GM03348 (cell line): ENCODE data around the gene EIF5A.
"Not testable (repeated sequence)": the region's sequence is repeated elsewhere in the genome, so short reads cannot be mapped to it uniquely, and the experiment has no call there.

ENCODE experiments used
- DNase-seq: peaks from one replicate; pipeline ENCODE4 v3.0.0; 2012; ENCODE audit warnings: low spot score

The EIF5A gene

DNA sequence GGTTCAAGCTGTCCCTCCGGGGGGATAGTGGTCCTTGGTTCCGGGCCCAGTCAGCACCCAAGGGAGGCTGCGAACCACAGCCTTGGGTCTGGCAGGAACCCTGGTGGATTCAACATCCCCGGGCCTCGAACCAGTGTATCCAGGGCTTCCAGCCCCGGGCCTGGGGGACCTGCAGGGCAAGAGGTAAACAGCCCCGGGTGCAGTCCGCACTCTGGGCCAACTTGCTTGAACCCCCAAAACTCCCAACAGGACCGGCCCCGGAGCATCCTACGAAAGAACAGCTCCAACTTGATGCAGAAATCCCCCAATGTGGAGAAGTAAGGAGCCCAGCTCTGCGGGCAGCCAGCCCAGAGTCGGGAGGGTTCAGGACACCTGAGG lies 23.2 kb downstream of the EIF5A start:
- DNase-seq: no peak

GRCh38 chr17:7332111-7332510 lies 24.7 kb downstream of the EIF5A start:
- no peak for DNase-seq

DNA sequence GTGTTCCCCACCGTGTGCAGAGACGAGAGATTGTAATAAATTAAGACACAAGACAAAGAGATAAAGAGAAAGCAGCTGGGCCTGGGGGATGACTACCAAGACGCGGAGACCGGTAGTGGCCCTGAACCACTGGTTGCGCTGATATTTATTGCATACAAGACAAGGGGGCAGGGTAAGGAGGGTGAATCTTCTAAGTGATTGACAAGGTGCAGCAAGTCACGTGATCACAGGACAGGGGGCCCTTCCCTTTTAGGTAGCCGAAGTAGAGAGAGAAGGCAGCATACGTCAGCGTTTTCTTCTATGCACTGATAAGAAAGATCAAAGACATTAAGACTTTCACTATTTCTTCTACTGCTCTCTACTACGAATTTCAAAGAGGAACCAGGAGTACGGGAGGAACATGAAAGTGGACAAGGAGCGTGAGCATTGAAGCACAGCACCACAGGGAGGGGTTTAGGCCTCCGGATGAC lies 25.2 kb downstream of the EIF5A start:
- DNase-seq: not testable (repeated sequence)

DNA sequence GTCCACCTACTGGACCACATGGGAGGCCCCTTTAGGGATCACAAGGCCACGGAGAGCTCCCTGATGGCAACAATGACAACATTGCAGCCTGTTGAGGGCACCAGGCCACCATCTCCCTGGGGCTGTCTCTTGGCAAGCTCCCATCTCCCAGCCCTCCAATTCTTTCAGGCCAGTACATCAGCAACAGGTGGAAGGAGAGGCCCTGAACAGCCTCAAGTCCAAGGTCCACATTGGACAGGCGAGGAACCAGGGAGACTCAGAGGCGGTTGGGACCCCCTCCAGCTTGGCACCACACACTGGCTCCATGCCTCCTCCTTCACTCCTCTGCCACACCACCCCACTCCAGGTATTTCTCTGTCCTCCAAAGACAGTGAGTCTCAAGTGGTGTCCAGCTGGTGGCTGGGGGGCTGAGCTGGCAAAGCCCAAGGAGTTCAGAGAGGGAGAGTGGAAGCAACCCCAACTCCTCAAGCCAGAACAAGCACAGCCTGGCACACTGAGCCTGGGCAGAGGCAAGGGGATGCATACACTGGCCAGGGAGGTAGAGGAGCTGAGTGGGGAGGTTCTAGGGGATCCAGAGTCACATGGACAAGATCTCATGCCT lies 27.6 kb downstream of the EIF5A start:
- no peak for DNase-seq

GRCh38 chr17:7335765-7336164 lies 28.3 kb downstream of the EIF5A start:
- not testable (repeated sequence) for DNase-seq

GRCh38 chr17:7336240-7337175 lies 29.1 kb downstream of the EIF5A start, which contains the start of gene ACAP1:
ACAP1 (plus strand) TSS chr17:7336529; CDS start chr17:7336735, 206 bp downstream.
- DNase-seq: no peak

DNA sequence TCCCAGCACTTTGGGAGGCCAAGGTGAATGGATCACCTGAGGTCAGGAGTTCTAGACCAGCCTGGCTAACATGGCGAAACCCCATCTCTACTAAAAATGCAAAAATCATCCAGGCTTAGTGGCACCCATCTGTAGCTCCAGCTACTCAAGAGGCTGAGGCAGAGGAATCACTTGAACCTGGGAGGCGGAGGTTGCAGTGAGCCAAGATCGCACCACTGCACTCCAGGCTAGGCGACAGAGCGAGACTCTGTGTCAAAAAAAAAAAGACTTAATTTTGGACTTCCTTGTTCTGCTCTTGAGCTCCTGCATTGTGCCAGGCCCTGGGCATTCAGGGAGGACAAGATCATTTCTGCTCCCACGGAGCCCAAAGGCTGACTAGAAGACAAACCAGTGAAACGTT lies 30.2 kb downstream of the EIF5A start:
- not testable (repeated sequence) for DNase-seq

- DNase-seq: no peak
Observed at GRCh38 chr17:7340179-7340578, 32.8 kb downstream of the EIF5A start.

- DNase-seq: no peak
Observed at GRCh38 chr17:7341842-7342241, 34.4 kb downstream of the EIF5A start.

- DNase-seq: no peak
Observed at GRCh38 chr17:7343250-7343649, 35.8 kb downstream of the EIF5A start.

GRCh38 chr17:7346761-7347614 lies 39.6 kb downstream of the EIF5A start:
- DNase-seq: no peak

- no peak for DNase-seq
Observed at GRCh38 chr17:7347630-7348477, 40.4 kb downstream of the EIF5A start.

- DNase-seq: peak; percentile 57
Observed at GRCh38 chr17:7348478-7349242, 41.2 kb downstream of the EIF5A start.

GRCh38 chr17:7351665-7352502 lies 44.5 kb downstream of the EIF5A start, which contains the start of gene KCTD11:
KCTD11 (plus strand) TSS chr17:7352162.
- DNase-seq: peak; percentile 98

- DNase-seq: no peak
Observed at GRCh38 chr17:7352503-7352889, 45.1 kb downstream of the EIF5A start.

DNA sequence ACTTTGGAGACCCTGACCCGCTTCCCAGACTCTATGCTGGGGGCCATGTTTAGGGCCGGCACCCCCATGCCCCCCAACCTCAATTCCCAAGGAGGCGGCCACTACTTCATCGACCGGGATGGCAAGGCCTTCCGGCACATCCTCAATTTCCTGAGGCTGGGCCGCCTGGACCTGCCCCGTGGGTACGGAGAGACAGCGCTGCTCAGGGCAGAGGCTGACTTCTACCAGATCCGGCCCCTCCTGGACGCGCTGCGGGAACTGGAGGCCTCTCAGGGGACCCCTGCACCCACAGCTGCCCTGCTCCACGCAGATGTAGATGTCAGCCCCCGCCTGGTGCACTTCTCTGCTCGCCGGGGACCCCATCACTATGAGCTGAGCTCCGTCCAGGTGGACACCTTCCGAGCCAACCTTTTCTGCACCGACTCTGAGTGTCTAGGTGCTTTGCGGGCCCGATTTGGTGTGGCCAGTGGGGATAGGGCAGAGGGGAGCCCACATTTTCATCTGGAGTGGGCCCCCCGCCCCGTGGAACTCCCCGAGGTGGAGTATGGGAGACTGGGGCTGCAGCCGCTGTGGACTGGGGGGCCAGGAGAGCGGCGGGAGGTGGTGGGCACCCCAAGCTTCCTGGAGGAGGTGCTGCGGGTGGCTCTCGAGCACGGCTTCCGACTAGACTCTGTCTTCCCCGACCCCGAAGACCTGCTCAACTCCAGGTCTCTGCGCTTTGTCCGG lies 45.6 kb downstream of the EIF5A start:
- no peak for DNase-seq

DNA sequence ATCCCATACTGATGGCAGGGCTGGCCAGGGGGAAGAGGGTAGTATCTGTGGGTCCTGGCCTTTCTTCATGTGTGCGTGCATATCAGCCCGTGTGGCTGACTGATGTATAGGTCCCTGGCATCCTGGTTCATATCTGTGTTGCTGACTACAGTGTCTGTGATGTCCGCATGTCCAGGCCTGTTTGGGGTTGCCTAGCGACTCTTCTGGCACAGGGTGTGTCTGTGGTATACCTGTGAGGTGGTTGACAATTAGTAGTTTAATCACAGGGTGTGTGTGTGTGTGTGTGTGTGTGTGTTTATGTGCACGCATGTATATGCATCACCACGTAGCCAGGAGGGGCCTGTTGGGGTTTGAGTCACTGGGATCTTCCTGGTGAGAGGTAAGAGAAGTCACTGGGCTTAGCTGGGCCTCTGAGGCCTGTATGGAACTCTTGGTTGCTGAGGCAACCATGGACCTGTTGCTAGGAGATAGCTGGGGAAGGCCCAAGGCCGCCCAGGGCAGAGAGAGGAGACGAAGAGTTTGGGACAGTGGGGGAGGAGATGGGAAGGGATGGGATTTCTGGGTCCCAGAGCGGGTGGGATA lies 46.9 kb downstream of the EIF5A start:
- no peak for DNase-seq

GRCh38 chr17:7355053-7355452 lies 47.6 kb downstream of the EIF5A start, which contains the start of gene TMEM95:
TMEM95 (plus strand) TSS chr17:7355156; CDS start chr17:7355205, 49 bp downstream.
- DNase-seq: peak; percentile 41
